Middle frontal gyrus (tissue), 1 donor: ENCODE results near the gene SLC13A1.
"Not testable (repeated sequence)": the region's sequence is repeated elsewhere in the genome, so short reads cannot be mapped to it uniquely, and the experiment has no call there.

Experiments
- DNase-seq: peaks from one replicate; pipeline ENCODE4 v3.0.0-alpha.2; 2015; ENCODE audit warnings: low spot score; ENCODE audit errors: extremely low spot score

SLC13A1 gene

DNA sequence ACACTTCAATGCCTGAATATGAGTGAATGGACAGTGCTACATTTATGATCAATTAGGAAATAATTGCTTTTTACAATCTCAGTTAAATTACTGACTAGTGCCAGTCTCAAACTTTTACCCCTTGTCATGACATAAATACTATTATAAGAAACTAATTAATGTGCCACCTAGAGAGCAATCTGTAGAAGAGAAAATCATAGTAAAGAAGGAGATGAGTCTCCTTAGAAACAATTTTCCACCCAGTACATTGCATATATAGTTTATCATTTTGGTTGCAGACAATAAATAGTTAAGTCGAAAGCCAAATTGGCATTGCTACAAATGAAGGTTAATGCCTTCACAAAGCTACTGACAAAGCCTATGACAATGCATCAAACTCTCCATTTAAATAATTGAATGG, 68.6 kb downstream of the SLC13A1 start:
- DNase-seq, result no peak

DNA sequence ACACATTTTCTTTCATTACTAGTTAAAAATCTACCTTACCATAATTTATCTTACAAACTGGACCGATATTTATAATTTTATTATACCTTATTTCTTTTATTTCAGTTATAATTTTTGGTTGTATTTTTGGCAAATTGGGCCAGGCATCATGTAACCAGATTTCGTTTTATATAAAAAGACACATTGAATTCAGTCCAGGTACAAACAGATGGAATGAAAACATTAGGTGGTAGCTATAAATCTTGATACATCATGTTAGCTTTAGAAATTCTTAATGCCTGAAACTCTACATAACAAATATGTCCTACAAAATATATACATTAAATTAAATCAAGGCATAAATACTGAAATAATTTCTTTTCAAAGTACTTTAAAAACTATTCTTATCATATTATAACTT, 73.1 kb downstream of the SLC13A1 start:
- no peak for DNase-seq

DNA sequence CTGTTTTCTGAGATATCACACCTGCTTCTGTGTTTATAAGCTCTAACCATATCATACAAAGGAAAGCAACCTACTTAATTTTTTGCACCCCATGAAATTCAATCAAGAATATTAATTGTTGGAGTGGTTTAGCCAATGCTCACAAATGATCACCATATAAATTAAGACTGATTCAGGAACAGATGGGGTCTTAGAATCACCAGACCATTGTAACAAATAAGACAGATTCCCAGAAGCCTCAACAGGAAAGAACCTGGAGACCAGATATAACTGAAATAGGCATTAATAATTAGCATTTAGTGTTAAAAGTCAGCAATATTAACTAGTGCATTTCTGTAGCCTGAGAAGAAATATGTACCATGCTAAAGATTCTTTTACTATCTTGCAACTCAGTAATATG, 73.6 kb downstream of the SLC13A1 start:
- DNase-seq, result no peak

DNA sequence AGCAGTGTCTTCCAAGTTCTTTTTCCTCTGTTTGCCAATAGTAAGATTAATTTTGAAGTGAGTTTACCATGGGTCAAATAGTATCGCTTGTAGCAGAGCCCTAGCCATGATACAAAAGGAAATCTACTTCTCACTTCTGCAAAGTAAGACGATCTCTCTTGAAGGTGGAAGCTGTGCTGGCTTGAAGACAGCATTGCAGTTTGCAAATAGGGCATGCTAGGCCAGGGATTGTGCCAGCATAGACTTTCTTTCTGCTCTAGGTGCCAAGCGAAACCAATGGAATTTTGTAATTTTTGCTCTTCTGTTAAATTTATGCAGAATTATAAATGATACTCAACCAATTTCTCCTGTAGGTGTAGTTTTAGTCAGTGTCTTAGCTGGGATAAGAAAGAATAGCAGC, 74.5 kb downstream of the SLC13A1 start:
- DNase-seq, result no peak

DNA sequence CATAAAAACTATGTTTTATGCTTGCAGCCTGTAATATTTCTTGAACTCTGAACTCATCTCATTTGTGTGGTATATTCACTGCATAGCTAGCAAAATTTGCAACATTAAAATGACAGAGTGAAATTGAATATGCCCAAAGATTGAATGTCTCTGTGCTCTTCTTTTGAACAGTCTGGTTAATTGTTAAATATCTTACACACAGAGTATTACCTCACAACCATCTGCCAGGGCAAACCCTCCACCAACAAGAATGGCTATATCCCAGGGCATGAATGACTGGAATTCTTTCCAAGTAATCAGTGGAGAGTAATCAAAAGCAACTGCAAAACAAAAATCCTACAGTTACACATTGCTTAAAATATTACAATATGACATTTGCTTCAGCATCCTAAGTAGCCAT, 76.9 kb downstream of the SLC13A1 start:
- no peak for DNase-seq

DNA sequence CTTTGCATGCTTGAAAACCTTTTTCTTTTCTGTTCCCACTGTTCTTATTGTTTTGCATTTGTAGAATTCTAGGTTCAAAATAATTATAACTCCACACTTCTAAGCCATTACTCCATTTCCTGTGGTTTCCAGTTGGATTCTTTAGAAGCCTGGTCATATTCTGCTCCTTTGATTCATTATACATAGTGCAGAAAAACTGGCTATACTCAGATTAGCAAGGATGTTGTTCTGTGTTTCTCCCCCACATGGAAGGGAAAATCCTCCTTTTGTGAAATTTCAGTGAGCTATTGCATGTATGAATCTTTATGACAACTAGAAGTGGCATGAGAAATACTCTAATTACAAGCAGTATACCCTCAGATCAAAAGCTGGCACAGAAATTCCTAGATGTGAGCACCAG, 79.5 kb downstream of the SLC13A1 start:
- DNase-seq, result no peak

- no peak for DNase-seq
Measured at GRCh38 chr7:123115331-123115730, 84.4 kb downstream of the SLC13A1 start.

DNA sequence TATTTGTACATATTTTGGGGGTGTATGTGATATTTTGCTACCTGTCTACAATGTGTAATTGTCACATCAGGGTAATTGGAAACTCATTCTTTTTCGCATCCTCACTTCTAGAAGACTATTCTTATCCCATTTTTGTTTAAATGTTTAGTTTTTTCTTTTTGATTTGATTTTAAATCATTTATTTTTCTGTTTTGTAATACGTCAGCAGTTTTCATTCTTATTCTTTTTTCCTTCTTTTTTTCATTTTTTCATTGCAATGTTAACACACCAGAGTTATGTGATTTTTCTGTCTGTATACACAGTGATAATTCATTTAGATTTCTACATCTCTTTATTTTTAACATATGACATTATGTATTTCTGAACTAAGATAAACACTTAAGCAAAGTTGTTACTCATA, 85.5 kb downstream of the SLC13A1 start:
- DNase-seq, result no peak

- DNase-seq, result no peak
Measured at GRCh38 chr7:123112833-123113232, 86.9 kb downstream of the SLC13A1 start.

GRCh38 chr7:123099712-123100111, 100.1 kb downstream of the SLC13A1 start:
- no peak for DNase-seq

DNA sequence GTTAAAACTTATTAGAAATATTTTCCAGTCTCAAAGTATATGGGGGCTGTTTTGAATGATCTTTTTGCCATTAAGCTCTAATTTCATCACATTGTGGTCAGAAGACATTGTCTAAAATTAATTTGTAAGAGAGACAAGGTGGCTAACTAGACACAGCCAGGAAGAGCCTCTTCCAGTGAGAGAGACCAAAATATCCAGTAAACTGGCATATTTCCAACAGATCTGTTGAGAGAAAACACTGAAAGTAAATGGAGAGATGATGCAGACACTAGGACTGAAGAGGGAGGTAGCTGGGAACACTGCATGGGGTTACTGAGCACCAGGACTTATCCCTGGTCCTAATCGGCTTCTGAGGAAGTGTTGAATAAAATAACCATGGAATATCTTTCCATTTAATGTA, 102.8 kb downstream of the SLC13A1 start:
- no peak for DNase-seq

GRCh38 chr7:123096434-123096833, 103.3 kb downstream of the SLC13A1 start:
- DNase-seq, result no peak

- DNase-seq, result no peak
Measured at GRCh38 chr7:123090456-123090855, 109.3 kb downstream of the SLC13A1 start.

DNA sequence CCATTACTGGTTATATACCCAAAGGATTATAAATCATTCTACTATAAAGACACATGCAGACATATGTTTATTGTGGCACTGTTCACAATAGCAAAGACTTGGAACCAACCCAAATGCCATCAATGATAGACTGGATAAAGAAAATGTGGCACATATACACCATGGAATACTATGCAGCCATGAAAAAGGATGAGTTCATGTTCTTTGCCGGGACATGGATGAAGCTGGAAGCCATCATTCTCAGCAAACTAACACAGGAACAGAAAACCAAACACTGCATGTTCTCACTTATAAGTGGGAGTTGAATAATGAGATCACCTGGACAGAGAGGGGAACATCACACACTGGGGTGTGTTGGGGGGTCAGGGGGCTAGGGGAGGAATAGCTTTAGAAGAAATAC, 112.9 kb downstream of the SLC13A1 start:
- DNase-seq, result not testable (repeated sequence)

DNA sequence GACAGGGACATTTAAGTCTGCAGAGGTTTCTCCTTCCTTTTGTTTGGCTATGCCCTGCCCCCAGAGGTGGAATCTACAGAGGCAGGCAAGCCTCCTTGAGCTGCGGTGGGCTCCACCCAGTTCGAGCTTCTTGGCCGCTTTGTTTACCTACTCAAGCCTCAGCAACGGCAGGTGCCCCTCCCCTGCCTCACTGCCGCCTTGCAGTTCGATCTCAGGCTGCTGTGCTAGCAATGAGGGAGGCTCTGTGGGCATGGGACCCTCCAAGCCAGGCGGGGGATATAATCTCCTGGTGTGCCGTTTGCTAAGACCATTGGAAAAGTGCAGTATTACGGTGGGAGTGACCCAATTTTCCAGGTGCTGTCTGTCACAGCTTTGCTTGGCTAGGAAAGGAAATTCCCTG, 114.9 kb downstream of the SLC13A1 start:
- not testable (repeated sequence) for DNase-seq

- no peak for DNase-seq
Measured at GRCh38 chr7:123079021-123079420, 120.7 kb downstream of the SLC13A1 start.

- DNase-seq, result no peak
Measured at GRCh38 chr7:123075838-123076467, 123.8 kb downstream of the SLC13A1 start.

- DNase-seq, result no peak
Measured at GRCh38 chr7:123070702-123071286, 129.0 kb downstream of the SLC13A1 start.

GRCh38 chr7:123067814-123068213, 132.0 kb downstream of the SLC13A1 start:
- DNase-seq, result no peak
